ENCODE data around the gene SLC44A1.
A peak's percentile ranks its signal among the peaks of the same experiment; 100 is the strongest.

Gene SLC44A1

DNA sequence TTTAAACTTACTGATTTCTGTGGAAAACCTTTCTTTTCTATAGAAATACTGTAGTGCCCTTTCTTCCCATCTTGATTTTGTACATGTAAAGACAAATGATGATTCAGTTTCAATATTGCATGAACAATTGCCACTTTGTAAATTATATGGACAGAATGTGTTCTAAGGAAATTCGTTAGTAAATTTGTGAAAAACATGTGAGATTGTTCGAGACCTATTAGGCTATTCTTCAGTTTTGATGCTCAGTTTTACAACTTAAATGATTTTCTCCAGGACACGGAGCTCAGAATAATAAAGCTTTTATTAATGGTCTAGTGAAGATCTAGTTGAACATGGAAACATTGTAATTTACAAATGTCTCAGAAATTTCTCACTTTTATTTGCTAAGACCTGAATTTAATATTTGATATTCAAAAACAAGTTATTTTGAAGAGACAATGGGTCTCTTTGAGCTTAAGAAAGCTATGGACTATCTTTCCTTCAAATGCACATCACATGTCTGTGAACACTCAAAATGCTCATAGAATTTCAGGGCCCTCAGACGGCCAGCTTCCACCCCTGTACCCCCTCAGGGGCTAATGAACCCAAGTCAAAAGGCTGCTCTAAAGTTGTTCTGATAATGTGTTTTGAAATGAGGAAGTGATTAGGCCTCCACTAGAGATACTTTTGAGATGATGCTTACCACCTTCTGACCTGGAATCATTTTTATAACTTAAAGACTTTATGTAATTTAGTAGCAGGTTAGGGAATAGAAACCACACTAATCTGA lies 149.3 kb downstream of the SLC44A1 start:
- no peak for DNase-seq (ENCODE audit: low read depth)

DNA sequence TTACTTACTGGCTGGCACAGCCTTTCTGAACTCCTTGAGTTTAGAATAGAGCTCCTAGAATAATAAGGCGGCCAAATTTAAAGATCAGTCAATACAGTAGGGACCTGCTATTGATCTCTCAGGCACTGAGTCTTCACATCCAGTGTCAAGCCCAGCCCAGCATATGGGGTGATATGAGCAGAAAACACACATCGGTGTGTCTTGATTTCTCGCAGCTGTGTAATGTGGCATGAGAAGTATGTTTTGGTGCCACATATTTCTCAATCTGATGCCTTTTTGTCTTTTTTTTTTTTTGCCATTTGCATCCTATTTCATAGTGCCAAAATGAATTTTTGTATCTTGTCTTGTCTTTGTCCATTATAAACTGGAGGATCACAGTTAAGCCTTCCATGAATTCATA lies 152.0 kb downstream of the SLC44A1 start:
- no peak for DNase-seq (ENCODE audit: low read depth)

DNA sequence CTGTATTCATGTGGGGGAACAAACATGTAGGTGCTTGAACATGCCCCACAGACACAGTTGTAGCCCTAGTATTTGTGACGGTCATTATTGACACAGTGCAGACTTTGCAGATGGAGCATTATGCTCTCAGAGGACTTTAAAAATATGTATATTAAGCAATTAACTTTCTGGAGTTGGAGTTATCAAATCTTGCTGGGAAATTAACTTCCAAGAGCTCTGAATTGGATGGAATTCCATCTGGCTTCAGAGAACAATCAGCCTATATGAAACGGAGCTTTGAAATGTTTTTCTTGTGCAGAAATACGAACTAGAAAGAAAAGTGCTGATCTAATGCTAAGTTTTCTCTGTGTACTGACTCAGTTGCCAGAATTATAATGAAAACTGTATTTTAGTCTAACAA lies 152.4 kb downstream of the SLC44A1 start:
- no peak for DNase-seq (ENCODE audit: low read depth)

DNA sequence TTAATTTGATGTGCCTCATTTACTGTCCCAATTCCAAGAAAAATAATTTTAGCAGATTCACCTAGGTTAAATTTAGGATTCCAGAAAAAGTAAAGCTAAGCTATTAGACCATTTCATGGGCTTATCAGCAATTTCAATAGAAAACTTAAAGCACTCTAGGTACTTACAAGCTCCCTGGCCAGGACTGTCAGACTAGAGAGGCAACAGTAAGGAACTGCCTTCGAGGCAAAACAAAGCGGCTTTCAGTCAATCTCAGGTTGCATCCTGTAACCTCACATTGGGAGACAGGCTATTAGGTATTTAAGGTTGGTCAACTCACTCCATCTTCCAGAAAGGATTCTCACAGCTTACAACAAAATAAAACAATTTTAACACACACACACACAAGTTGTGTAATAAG lies 154.7 kb downstream of the SLC44A1 start:
- DNase-seq (ENCODE audit: low read depth), result no peak

DNA sequence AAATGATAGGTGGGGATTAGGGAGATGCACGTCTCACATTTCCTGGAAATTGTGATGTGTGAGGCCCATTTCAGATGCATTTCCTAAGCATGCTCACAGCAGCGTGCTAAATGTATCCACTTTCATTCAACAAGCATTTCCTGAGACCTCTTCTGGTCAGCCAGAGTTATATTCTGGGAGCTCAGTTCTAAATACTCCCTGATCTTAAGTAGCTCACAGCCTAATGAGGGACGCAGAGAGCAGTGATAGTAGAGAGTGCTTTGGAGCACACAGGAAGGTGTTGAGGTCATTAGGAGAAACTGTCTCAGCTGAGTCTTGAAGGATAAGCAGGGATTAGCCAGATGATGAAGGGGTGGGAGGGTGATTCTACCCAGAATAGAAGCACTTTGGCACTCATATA lies 157.2 kb downstream of the SLC44A1 start:
- no peak for DNase-seq (ENCODE audit: low read depth)

DNA sequence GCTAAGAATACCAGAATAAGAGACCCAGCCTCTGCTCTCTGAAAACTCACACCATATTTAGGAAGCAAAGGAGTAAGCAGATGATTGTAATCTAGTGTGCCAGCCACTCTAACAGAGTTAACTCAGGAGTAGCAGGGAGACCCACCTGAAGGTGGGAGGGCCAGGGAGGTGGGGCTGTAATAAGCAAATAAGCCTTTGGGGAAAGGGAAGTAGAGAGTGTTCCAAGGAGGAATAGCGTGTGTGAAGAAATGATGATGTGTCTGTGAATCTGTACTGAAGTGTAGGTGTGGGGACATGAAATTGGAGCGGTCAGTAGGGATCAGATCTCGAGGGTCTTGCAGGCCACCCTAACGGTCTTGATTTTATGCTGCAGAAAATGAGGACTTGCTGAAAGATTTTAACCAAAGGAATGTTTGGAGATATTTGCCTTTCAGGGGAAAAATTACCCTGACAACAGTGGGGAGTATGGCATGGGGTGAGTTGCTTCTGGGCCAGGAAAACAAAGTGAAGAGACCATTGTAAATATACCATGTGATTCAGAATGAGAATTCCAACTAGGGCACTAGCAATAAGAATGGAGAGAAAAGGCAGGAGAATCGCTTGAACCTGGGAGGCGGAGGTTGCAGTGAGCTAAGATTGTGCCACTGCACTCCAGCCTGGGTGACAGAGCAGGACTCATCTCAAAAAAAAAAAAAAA lies 159.2 kb downstream of the SLC44A1 start:
- DNase-seq (ENCODE audit: low read depth), result no peak

DNA sequence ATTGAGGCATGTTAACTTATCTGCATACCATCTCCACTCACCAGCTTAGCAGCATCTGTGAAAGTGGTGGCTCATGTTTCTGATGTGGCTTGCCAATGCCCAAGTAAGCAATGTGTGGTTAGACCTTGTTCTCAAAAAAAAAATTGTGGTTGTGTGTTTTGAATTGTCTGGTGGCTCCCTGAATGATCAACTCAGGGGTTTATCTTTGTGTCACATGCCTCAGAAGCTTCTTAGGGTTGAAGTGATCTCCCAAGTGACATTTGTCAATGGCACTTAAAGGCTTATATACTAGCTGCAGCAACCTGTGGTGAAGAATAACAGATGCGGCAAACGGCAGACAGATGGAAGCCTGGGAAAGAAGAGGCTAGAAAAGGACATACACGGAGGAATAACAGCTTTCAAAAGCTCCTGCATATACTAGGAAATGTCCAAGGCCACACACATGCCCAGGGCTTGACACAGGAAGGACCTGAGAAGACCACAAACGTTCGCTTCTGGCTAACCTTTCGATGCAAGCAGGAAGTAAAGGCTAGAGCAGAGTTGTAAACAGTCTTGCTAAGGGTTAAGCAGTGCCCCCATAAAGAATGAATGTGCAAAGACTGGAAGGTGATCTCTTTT lies 161.2 kb downstream of the SLC44A1 start:
- no peak for DNase-seq (ENCODE audit: low read depth)

DNA sequence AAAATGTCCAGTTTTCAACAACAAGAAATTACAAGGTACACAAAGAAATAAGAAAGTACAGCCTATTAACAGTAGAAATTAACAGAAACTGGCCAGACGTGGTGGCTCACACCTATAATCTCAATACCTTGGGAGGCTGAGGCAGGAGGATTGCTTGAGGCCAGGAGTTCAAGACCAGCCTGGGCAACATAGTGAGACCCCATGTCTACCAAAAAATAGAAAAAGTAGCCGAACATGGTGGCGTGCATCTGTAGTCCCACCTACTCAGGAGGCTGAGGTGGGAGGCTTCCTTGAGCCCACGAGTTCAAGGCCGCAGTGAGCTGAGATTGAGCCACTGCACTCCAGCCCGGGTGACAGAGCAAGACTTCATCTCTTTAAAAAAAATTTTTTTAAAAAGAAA lies 161.9 kb downstream of the SLC44A1 start:
- no peak for DNase-seq (ENCODE audit: low read depth)

DNA sequence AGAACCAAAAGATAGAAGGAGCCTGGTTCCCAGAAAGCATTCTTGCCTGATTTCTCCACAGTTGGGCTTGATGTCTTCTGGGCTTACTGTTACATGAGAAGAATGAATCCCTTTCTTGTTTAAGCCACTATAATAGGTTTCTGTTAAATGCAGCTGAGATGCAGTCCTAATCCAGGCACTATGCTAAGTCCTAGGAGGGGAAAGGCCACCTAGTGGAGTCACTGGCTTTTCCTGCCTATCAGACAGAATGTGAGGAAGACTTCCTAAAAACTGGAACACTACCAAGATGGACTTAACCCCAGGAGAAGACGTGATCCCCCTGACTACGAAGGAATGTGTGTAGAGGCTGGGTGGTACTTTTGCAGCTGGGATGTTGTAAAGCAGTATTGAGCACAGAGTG lies 169.1 kb downstream of the SLC44A1 start:
- DNase-seq (ENCODE audit: low read depth), result peak; percentile 7

DNA sequence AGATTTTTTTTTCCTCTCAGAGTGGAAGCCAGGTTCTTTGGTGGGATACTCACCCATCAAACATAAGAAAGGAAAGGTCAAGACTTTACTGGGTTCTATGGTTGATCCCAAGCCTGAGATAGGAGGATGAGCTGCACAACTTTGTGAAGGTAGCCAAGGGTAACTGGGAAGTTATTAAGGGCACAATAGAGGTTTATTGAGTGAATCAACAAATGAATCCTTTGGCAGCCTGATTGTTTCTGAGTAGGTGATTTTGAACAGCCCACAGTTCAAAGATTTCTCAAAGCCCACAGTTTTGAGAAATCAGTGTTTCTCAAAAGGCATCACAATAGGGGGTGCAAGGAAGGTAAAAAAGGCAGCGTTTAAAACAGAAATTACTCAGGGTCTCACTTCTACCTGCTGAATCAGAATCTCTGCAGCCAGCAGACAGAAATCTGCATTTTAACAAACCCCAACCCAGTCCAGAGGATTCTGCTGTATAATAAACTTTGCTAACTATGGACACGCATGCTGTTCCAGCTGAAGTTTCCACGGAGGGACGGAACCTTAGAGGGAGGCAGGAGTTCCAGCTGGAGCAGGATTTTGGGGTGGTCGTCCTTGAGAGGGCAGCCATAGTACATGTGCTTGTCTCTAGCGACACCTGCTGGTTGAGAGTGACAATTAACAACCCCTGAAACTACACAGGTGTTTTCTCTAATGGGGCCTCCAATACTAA lies 170.7 kb downstream of the SLC44A1 start:
- no peak for DNase-seq (ENCODE audit: low read depth)

DNA sequence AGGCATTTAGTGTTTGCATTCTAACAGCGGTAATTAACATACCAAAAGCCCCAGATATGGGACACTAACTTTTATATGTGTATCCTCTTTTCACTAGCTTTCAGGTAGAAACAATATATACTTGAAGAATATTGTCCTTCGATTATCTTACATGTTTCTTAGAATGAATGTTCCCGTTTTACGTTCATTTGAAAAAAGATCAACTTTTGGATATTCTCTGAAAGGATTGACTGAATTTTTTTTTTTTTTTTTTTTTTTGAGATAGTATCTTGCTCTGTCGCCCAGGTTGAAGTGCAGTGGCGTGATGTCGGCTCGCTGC lies 171.2 kb downstream of the SLC44A1 start:
- no peak for DNase-seq (ENCODE audit: low read depth)

DNA sequence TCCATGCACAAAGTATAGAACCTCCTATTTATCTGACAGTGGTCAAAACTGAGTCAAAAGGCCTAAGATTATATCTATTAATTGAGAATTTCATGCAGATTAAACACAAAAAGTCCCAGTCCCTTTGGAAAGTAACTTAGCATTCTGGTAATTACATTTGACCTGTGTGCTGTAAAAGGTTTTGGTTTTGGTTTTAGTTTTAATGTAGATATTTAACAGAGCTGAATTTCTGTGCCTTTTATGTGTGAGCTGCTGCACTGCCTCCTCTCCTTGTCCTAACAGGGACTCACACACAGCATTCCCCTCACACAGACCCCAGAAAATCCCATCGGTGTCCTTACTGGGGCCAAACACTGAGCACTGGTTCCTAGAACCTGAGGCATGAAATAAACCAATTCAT lies 172.4 kb downstream of the SLC44A1 start:
- DNase-seq (ENCODE audit: low read depth), result no peak

DNA sequence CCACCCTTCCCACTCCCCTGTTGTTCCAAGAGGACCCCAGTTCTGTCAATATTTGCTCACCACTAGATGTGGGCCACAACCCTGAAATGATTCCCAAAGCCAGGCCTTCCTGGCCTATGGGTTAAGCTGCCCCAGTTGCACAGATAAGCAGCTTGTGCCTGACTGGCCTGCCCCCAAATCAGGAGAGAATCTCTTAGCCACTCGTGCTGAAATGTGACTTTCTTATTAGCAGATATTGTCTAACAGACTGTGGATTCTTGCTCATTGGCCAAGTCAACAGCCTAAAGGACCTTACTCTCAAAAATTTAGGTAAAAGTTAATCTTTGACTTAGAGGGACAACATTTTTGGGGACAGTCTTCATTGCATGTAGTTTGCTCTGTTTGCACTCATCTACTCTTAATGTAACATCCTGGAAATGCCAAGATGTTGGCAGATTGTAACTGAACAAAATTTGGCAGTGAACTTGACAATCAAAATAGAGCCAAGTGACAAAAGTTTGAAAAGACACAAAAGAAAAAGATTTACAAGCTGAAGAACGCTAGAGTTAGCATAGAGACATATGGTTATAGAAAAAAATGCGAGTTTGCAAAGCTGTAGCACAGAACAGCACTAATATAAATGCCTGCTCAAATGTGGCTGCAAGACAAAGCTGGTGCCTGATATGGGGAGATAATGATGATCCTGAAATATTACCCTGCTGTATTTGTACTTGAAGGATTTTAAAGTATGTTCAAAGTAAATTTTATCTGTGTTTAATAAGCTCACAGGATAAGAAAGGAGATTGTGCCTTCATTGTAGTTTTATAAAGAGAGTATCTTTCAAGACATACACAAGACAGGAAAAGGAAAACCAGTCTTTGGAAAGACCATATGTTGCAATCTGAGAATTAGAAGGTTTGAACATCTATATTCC lies 174.4 kb downstream of the SLC44A1 start:
- no peak for DNase-seq (ENCODE audit: low read depth)

DNA sequence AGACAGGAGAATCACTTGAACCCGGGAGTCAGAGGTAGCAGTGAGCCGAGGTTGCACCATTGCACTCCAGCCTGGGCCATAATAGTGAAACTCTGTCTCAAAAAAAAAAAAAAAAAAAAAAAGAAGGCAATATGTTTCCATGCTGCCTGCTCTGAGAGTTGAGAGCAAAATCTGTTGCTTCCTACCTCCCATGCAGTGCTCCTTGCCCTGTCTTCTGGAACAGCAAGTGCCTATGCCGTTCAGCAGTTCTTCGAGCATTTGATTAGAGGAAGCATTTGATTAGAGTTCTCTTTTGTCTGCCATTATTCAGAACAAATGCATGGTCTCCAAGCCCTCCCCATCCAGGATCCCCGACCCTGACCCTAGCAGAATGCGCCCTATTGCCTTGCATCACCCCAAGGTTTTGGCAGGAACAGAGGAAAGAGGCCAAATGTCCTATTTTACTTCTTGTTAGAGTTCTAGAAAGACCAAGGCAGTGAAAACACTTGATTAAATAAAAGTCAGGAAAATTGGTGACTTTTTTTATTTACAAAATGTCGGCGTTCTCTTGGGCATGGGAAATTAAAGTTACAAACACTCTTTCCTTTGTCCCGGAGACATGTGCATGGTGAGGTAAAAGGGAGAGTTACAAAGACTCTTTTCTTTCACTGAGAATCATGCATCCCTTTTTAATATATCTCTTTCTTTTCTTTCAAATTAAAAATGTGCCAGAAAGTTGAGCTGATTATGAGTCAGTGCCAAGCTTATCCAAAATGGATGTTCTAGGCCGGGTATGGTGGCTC lies 175.6 kb downstream of the SLC44A1 start:
- DNase-seq (ENCODE audit: low read depth), result no peak

DNA sequence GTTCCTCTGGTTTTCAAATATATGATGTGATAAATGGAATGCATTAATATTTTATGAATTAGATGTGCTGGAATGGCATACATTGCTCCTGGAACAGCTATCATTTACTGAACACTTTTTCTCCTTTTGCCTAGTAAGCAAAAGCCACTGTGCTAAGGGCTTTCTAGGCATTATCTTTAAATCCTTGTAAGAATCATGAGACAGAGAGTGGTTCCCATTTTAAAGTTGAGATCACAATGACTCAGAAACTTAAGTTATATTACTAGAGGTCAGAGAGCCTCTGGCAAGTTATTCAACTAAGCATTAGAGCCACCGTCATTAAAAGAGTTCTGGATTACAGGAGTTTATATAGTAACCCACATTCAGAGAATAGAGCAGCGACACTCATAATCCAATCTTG lies 176.7 kb downstream of the SLC44A1 start:
- DNase-seq (ENCODE audit: low read depth), result no peak

DNA sequence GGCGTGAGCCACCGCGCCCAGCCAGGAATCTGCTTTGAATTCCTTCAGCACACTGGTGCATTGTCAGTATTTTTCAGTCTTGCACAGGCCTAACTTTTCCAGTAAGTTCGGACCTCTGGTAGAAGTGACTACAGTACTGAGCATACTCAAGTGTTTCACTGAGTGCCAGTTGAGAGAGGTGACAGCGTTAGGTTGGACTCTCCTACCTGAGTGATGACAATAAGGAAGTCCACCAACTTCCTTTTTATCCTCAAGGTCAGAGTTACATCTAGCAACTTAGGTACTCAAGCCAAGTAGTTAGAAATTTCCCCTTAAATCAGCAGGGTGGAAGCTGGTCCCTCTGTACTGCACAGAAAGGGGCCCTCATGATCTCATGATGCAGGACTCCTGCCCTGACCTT lies 177.4 kb downstream of the SLC44A1 start:
- DNase-seq (ENCODE audit: low read depth), result no peak

DNA sequence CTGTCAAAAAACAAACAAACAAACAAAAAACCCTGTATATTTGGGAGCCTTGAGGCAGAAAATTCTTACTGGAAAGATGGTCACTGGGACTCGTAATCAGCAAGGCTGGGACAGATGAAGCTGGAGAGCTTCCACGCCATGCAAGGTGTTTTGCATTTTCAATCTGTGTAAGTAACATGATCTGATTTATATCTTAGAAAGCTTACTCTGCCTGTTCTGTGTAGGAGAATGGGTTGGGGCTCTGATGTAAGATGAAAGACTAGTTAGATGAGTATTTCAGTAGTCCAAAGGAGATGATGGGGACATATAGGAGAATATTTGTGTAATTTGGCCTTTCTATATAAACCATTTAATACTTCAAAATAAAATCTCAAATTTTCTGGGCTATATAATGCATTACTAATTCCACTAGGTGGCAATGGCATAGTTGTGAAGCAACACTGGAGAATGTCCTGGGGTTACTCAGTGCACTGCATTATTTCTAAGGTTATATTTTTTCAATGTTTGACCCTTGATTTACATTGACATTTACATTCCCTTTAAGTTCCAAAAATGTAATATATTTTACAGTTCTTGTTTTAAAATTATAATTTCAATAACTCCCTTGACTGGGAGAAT lies 181.5 kb downstream of the SLC44A1 start:
- DNase-seq (ENCODE audit: low read depth), result no peak

DNA sequence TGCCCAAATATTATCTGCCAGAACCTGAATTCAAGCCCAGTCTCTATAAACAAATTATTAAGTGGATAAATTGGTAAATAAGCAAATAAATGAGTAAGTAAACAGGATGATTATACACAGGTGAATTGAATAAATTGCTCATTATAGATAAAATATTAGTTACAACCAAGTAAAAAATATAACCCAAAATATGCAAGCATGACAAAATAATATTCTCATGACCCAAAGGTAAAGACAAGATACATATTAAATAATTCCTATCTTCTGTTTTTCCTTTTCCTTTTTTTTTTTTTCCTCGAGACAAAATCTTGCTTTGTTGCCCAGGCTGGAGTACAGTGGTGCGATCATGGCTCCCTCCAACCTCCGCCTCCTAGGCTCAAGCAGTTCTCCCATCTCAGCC lies 182.2 kb downstream of the SLC44A1 start:
- no peak for DNase-seq (ENCODE audit: low read depth)

DNA sequence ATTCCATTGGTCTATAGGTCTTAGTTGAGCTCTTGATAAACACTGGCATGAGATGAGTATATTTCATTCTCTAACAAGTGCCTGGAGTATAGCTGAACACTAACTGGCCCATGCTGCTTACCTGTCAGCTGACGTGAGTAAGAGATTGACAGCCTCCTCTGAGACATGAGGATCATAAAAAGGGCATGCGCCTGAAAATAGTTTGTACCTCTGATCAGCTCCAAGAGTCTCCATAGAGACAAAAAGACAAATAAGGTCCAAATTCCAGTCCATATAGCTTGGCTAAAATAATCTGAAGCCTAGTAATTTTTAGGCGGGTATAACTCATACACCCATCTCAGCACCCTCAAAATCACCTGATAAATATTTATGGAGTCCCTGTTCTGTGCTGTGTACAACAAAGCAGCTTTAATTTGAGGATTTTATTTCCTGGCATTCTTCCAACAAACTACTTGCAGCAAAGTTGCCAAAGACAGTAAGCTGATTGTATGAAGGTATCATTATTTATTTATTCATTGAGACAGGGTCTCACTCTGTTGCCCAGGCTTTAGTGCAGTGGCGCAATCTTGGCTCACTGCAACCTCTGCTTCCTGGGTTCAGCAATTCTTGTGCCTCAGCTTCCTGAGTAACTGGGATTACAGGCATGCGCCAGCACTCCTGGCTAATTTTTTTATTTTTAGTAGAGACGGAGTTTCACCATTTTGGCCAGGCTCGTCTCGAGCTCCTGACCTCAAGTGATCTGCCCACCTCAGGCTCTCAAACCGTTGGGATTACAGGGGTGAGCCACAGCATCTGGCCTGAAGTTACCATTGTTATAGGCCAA lies 187.2 kb downstream of the SLC44A1 start:
- no peak for DNase-seq (ENCODE audit: low read depth)
